Measurements from ENCODE around the gene SFT2D3. TPM values are rescaled to one million over a fixed set of nuclear protein-coding genes. Genes with fewer than 3 reads are reported as not detected.
A peak's percentile ranks its signal among the peaks of the same experiment; 100 is the strongest.

SFT2D3 gene
- total and polyA plus RNA-seq, 2 of the 8 experiments (the other 6 are each of a cell fraction or from before 2014, with no cell fraction given): 7.3 to 10.3 TPM

DNA sequence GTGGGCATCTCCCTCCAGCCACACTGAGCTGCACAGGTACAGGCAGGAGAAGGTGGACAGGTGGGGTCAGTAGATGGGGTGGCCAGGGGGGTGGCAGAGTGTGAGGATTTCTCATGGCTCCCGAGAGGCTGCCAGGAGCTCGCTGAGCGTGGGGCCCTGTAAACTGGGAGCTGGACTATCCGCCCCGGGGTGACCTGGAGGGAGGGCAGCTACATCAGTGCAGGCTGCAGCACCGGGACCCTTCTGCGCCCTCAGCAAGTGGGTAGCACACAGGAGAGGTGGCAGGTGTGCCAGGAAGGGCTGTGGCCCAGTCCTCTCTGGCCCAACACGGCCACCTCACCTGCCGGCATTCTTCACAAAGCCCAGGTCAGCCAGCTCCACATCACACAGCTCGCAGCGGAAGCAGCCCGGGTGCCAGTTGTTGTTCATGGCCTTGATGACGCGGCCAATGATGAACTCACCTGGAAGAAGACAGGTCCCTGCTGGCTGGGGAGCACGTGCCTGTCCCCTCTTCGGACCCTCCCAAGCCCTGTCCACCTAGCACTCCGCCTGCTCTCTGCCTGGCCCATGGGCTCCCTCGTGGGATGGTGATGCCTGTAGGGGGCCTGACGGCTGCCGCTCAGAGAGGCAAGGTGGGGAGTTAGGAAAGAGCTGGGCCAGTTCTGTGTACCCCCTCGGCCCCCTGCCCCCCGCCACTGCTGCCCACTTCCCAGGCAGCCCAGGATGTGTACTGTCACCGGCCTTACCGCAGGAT lies 47.0 kb upstream of the SFT2D3 start:
- Histone ChIP-seq H3K36me3 (ENCODE audit: control insufficient read depth in 2 of 4, insufficient read depth in 4 of 4, low read length in 3 of 4) (no peaks in the 10 kb centered on the region), H2BK15ac (ENCODE audit: low read length) (no peak overlapping the region), H3K4ac (replicated peaks; ENCODE audit: insufficient read length, low read depth, low read length) (no peak overlapping the region), H4K20me1 (replicated peaks in 1 of 2; ENCODE audit: control insufficient read depth in 1 of 2, insufficient read depth in 2 of 2, low read length in 2 of 2) (peaks cover 0 to 1% of the 10 kb centered on the region in 2 experiments), H3K56ac (replicated peaks; ENCODE audit: insufficient read length, low read depth, low read length) (no peak overlapping the region), H3K9me3 (ENCODE audit: insufficient read depth in 2 of 2, low read depth in 1 of 2, low read length in 1 of 2) (no peaks in the 10 kb centered on the region), H3K4me1 (replicated peaks in 1 of 4; ENCODE audit: control insufficient read depth in 3 of 4, insufficient read depth in 4 of 4, low read length in 3 of 4) (no peaks in the 10 kb centered on the region; a peak in 3 of 7 replicates), H2AFZ (ENCODE audit: low read length) (no peak overlapping the region), H2AK5ac (ENCODE audit: low read depth, low read length) (no peak overlapping the region), H3K23ac (ENCODE audit: insufficient read length) (no peak overlapping the region), H2BK12ac (ENCODE audit: low read depth, low read length) (no peak overlapping the region), H3K23me2 (ENCODE audit: low read depth, low read length) (no peaks in the 10 kb centered on the region), H3K79me1 (ENCODE audit: low read depth, low read length) (no peaks in the 10 kb centered on the region), H3K27me3 (replicated peaks in 1 of 4; ENCODE audit: control insufficient read depth in 3 of 4, extremely low read depth in 1 of 4, insufficient read depth in 3 of 4, low read length in 3 of 4) (no peaks in the 10 kb centered on the region), H3K9ac (replicated peaks in 1 of 4; ENCODE audit: extremely low read depth in 1 of 4, low read depth in 3 of 4, low read length in 3 of 4) (no peak overlapping the region), H2BK120ac (replicated peaks; ENCODE audit: low read depth, low read length) (no peak overlapping the region), H3K18ac (ENCODE audit: extremely low read depth, low read length) (no peak overlapping the region), H4K91ac (replicated peaks; ENCODE audit: insufficient read length, low read length) (no peak overlapping the region), H3K79me2 (ENCODE audit: control insufficient read depth in 1 of 2, insufficient read depth in 2 of 2, low read length in 2 of 2) (no peaks in the 10 kb centered on the region), H2BK20ac (ENCODE audit: low read length) (no peak overlapping the region), H3K14ac (ENCODE audit: insufficient read length) (no peak overlapping the region), H2BK5ac (ENCODE audit: low read depth, low read length) (no peak overlapping the region), H4K8ac (ENCODE audit: extremely low read depth, insufficient read depth, low read length) (0 out of 2 replicates have a peak overlapping the region, but pooled peaks have one; percentile 59), H3K27ac (ENCODE audit: low read depth, low read length) (no peak overlapping the region), H3K4me2 (ENCODE audit: insufficient read depth in 1 of 2, low read depth in 2 of 2, low read length in 2 of 2) (no peak overlapping the region), H3K4me3 (ENCODE audit: extremely low read depth in 1 of 4, insufficient read depth in 2 of 4, low read depth in 3 of 4, low read length in 4 of 4) (no peak overlapping the region), H4K5ac (ENCODE audit: insufficient read length, low read depth, low read length) (no peak overlapping the region)
- ChIA-PET CTCF (ENCODE audit: partially characterized antibody) (interaction anchor here (0.6 to 13.7 kb wide), 6 partner anchors 14 to 112 kb away, joined by 3 to 160 read pairs (median 22); partner anchors contain the start of gene LIMS2), POLR2A (ENCODE audit: partially characterized antibody) (interaction anchor here (1.0 kb wide), 1 partner anchor 48 kb away, joined by 3 read pairs; no protein-coding TSS in a partner anchor)
- no peak for FAIRE-seq
- 92% methylated on average over 22 of the region's 24 CpGs; no CpG with 5 or more reads in 1 of the 2 experiments for WGBS, 2 experiments (ENCODE audit: extremely low coverage in 1 of 2, insufficient coverage in 1 of 2, insufficient read length in 1 of 2, insufficient replicate concordance in 2 of 2, low coverage in 1 of 2, low lambda C conversion rate in 2 of 2, missing lambda C conversion rate in 1 of 2)
- TF ChIP-seq JUND (IDR thresholded peaks at IDR 0.05; ENCODE audit: low read length): no peak
- no peak for TF ChIP-seq EGR1 (IDR thresholded peaks at IDR 0.05; ENCODE audit: borderline replicate concordance, low read depth, low read length)
- no peak for TF ChIP-seq HDAC6 (IDR thresholded peaks at IDR 0.05; ENCODE audit: low read depth, low read length)
- TF ChIP-seq, protein P1, sequence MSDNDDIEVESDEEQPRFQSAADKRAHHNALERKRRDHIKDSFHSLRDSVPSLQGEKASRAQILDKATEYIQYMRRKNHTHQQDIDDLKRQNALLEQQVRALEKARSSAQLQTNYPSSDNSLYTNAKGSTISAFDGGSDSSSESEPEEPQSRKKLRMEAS (IDR thresholded peaks at IDR 0.05): no peak
- no peak for DNase-seq (ENCODE audit: low read depth in 1 of 2, low spot score in 2 of 2)

Measured in H1 (cell line).